Hepatocyte (in vitro differentiated cells): ENCODE data around the gene PAPPA.

Source experiments
- EZH2 ChIP-seq: fragments of 200-600 bp; sonication (generic); IDR thresholded peaks from 2 replicates; pipeline ENCODE4 v1.6.1; 2016; ENCODE audit warnings: antibody characterized with exemption, mild to moderate bottlenecking, borderline replicate concordance
- EZH2phosphoT487 ChIP-seq: fragments of 200-600 bp; sonication (generic); IDR thresholded peaks from one replicate; pipeline ENCODE4 v1.6.1; 2018; ENCODE audit warnings: antibody characterized with exemption, mild to moderate bottlenecking, low read depth, moderate library complexity; ENCODE audit not compliant: unreplicated experiment, severe bottlenecking
- TF ChIP-seq, protein P1 (sequence below): fragments of 200-600 bp; sonication (generic); IDR thresholded peaks from 2 replicates; pipeline ENCODE4 v1.5.1; 2016; ENCODE audit warnings: antibody characterized with exemption, mild to moderate bottlenecking; ENCODE audit not compliant: poor library complexity

GRCh38 chr9:116144555-116144954, 9.0 kb upstream of the PAPPA start:
- TF ChIP-seq EZH2 (no peak), EZH2phosphoT487 (no peak)
- TF ChIP-seq, protein P1, sequence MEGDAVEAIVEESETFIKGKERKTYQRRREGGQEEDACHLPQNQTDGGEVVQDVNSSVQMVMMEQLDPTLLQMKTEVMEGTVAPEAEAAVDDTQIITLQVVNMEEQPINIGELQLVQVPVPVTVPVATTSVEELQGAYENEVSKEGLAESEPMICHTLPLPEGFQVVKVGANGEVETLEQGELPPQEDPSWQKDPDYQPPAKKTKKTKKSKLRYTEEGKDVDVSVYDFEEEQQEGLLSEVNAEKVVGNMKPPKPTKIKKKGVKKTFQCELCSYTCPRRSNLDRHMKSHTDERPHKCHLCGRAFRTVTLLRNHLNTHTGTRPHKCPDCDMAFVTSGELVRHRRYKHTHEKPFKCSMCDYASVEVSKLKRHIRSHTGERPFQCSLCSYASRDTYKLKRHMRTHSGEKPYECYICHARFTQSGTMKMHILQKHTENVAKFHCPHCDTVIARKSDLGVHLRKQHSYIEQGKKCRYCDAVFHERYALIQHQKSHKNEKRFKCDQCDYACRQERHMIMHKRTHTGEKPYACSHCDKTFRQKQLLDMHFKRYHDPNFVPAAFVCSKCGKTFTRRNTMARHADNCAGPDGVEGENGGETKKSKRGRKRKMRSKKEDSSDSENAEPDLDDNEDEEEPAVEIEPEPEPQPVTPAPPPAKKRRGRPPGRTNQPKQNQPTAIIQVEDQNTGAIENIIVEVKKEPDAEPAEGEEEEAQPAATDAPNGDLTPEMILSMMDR, result no peak
